NT2/D1 (cell line): ENCODE measurements around the gene DGCR8.

Experiments
- DNase-seq: peaks from one replicate; pipeline ENCODE4 v3.0.0-alpha.2; 2011; ENCODE audit warnings: low read depth, low spot score
- H3K27me3 ChIP-seq: 2 replicates; pipeline ENCODE4 v1.6.0; 2011; ENCODE audit warnings: mild to moderate bottlenecking; ENCODE audit not compliant: insufficient read length, insufficient read depth
- H3K36me3 ChIP-seq: 2 replicates; pipeline ENCODE4 v1.6.1; 2011; ENCODE audit warnings: mild to moderate bottlenecking, low read length, mixed read lengths; ENCODE audit not compliant: insufficient read depth, insufficient read length
- H3K4me1 ChIP-seq: 2 replicates; pipeline ENCODE4 v1.5.1; 2011; ENCODE audit not compliant: insufficient read depth, insufficient read length
- H3K4me3 ChIP-seq: 2 replicates; pipeline ENCODE4 v1.5.1; 2011; ENCODE audit warnings: low read depth; ENCODE audit not compliant: insufficient read length
- H3K9ac ChIP-seq: 2 replicates; pipeline ENCODE4 v1.6.0; 2011; ENCODE audit warnings: low read depth; ENCODE audit not compliant: insufficient read length
- H3K9me3 ChIP-seq: 2 replicates; pipeline ENCODE4 v1.5.1; 2011; ENCODE audit warnings: mild to moderate bottlenecking, low read length; ENCODE audit not compliant: insufficient read depth
- SUZ12 ChIP-seq: IDR thresholded peaks from 2 replicates; pipeline ENCODE4 v1.6.1; 2011; ENCODE audit not compliant: insufficient read length, insufficient read depth; ENCODE audit errors: extremely low read depth
- YY1 ChIP-seq: IDR thresholded peaks from 2 replicates; pipeline ENCODE4 v1.6.1; 2011; ENCODE audit not compliant: insufficient read length, insufficient read depth
- ZNF274 ChIP-seq: IDR thresholded peaks from 2 replicates; pipeline ENCODE4 v1.6.1; 2011; ENCODE audit warnings: mild to moderate bottlenecking, low read depth, low read length

The DGCR8 gene

DNA sequence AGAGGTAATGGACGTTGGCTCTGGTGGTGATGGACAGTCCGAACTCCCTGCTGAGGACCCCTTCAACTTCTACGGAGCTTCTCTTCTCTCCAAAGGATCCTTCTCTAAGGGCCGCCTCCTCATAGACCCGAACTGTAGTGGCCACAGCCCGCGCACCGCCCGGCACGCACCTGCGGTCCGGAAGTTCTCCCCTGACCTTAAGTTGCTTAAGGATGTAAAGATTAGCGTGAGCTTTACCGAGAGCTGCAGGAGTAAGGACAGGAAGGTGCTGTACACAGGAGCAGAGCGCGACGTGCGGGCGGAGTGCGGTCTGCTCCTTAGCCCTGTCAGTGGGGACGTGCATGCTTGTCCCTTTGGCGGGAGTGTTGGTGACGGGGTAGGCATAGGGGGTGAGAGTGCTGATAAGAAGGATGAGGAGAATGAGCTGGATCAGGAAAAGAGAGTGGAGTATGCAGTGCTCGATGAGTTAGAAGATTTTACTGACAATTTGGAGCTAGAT lies 6.1 kb downstream of the DGCR8 start:
- Histone ChIP-seq H3K36me3 (peaks cover 87% of the 10 kb centered on the region), H3K9me3 (no peaks in the 10 kb centered on the region), H3K4me3 (no peak overlapping the region), H3K27me3 (no peaks in the 10 kb centered on the region), H3K4me1 (peaks cover 5% of the 10 kb centered on the region), H3K9ac (no peak overlapping the region)
- DNase-seq = no peak
- no peak for TF ChIP-seq SUZ12
- TF ChIP-seq ZNF274 = no peak
- TF ChIP-seq YY1 = no peak

DNA sequence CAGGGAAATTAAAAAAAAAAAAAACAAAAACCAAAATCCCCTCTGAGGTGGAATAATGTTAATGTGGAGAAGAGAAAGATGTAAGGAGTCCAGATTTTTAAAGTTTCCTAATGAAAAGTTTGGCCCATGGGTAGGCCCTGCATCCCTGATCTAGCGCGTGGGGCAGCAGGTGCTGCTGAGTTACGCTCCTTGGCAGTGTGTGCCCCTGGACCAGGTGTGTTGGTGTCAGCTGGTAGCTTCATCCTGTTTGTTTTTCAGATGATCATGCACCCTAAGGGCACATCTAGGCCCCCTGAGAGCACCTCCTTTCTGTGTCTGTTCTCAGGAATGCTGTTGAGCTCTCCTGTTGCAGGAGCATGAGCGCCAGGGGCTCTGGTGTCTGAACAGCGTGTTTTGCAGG lies 6.7 kb downstream of the DGCR8 start:
- TF ChIP-seq ZNF274 (no peak), SUZ12 (no peak), YY1 (no peak)
- Histone ChIP-seq H3K36me3 (peaks cover 87% of the 10 kb centered on the region), H3K27me3 (no peaks in the 10 kb centered on the region), H3K9me3 (no peaks in the 10 kb centered on the region), H3K9ac (no peak overlapping the region), H3K4me1 (peaks cover 5% of the 10 kb centered on the region), H3K4me3 (no peak overlapping the region)
- DNase-seq = no peak

DNA sequence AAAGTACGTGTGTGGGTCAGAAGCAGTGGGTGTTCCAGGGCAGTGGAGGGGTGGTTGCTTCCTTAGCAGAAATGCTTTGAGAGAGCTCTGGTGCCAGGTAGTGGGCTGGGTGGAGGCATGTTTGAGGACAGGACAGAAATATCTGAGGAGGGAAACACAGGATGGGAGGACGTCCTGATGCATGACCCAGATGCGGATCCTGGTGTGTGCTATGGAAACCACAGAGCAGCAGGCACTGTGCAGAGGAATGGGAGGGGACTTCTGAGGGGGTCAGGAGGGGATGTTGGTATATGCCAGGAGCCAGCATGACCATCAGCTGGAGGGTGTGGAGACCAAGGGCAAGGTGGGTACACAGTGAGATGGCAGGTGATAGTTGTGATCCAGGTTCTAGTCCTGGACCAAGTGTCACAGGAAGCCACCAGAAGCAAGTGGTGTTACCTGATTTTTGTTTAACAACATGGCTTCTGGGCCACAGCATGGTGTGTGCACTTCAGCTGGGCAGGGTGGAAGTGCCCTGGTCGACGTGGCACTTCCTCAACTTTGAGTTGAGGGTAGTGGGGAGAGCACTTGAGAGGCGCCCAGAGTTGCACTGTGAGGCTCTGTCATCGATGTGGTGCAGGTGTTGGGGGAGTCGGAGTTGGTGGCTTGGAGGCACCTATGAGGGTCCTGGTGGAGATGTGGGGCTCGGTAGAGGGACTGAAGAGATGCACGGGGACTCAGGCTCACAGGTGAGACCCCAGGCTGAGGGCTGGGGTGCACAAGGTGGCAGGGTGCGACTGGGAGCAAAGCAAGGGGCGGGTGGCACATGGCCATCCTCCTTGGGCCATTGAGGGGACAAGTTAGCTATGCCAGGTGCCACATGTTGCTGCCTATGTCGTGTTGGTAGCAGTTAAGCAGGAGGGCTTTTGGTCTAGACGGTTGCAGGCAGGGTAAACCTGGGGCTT lies 7.5 kb downstream of the DGCR8 start:
- Histone ChIP-seq H3K36me3 (peaks cover 91% of the 10 kb centered on the region), H3K9me3 (no peaks in the 10 kb centered on the region), H3K4me3 (no peak overlapping the region), H3K27me3 (no peaks in the 10 kb centered on the region), H3K9ac (no peak overlapping the region), H3K4me1 (peaks cover 5% of the 10 kb centered on the region)
- TF ChIP-seq YY1 (no peak), SUZ12 (no peak), ZNF274 (no peak)
- DNase-seq = no peak

DNA sequence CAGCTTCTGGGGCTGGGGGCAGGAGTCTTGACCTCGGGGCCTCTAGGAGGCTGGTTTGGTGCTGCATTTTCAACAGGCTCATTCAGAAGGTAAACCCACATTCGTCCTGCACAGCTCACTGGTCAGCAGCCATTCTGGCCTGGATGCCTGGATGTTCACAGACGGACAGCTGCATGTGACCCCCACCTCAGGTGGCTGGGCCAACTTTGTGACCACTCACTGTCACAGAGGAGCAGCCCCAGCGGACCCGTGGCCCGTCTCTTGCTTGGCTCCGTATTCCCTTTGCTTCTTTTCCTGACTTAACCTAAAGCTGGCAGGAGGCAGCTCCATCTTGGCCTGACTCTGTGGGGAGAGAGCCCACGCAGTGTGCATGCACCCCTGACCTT lies 8.2 kb downstream of the DGCR8 start:
- H3K4me1 ChIP-seq = peaks cover 4% of the 10 kb centered on the region
- TF ChIP-seq SUZ12 = no peak
- TF ChIP-seq YY1 = no peak
- no peak for TF ChIP-seq ZNF274
- DNase-seq = no peak
- H3K9ac ChIP-seq = no peak overlapping the region
- no peaks in the 10 kb centered on the region for H3K9me3 ChIP-seq
- H3K4me3 ChIP-seq = no peak overlapping the region
- no peaks in the 10 kb centered on the region for H3K27me3 ChIP-seq
- peaks cover 90% of the 10 kb centered on the region for H3K36me3 ChIP-seq

DNA sequence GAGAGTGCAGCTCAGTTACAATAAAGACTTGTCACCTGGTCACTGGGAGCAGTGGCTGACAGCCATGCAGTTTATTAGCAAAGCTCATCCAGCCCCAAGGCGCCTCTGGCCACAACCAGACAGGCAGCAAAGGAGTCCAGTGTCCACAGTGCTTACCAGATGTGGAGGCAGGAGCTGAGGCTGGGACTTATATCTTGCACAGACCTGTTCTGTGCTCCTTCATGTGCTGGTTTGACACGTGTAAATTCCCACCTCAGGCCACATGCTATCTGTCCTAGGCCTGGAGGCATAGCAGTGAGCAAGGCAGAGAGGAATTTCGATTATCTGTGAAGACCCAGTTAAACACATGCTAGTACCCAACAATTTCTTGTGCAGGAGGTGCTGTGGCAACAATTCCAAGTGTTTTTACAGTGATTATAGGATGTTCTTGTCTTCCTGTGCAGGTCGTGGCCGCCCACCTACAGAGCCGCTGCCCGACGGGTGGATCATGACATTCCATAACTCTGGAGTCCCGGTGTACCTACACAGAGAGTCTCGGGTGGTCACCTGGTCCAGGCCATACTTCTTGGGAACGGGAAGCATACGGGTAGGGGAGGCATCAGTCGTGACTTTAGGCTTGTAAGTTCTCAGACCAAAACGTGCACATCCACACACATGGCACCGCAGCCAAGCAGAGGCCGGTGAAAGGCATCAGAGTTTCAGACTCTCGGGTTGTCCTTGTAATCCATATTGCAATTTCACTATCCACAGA lies 9.4 kb downstream of the DGCR8 start:
- Histone ChIP-seq H3K36me3 (peaks cover 94% of the 10 kb centered on the region), H3K9ac (no peak overlapping the region)
- TF ChIP-seq SUZ12 (no peak), ZNF274 (no peak), YY1 (no peak)

DNA sequence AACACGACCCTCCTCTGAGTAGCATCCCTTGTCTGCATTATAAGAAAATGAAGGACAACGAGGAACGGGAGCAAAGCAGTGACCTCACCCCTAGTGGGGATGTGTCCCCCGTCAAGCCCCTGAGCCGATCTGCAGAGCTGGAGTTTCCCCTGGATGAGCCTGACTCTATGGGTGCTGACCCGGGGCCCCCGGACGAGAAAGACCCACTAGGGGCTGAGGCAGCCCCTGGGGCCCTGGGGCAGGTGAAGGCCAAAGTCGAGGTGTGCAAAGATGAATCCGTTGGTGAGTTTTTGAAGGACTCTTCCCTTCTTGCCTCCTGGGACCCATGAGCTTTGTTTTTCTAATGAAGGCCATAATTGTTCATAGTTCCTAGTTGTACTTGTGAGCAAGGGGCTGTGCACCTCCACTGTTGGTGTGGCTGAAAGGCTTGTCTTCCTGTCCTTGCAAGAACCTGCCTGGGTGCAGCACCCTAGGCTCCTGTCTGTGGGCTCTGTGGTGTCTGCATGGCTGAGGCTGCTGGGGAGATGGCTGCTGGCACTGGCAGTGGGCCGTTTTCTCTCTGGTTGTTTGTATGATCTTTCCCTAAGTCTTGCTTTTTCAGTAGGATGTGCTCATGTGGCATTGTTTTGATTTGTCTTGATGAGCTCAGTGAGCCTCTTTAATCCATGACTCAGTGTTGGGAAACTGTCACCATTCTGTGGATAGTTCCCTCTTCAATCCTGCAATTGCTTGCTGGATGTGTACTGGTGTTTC lies 10.1 kb downstream of the DGCR8 start:
- no peaks in the 10 kb centered on the region for H3K9me3 ChIP-seq
- H3K27me3 ChIP-seq = no peaks in the 10 kb centered on the region
- H3K4me1 ChIP-seq = no peaks in the 10 kb centered on the region
- H3K9ac ChIP-seq = no peak overlapping the region
- no peak overlapping the region for H3K4me3 ChIP-seq
- H3K36me3 ChIP-seq = peaks cover 98% of the 10 kb centered on the region
- no peak for DNase-seq
- TF ChIP-seq YY1 (no peak), SUZ12 (no peak), ZNF274 (no peak)

More for the DNA sequence above, 9.4 kb downstream of the DGCR8 start:
- Histone ChIP-seq H3K4me3 (no peak overlapping the region), H3K4me1 (no peaks in the 10 kb centered on the region), H3K27me3 (no peaks in the 10 kb centered on the region), H3K9me3 (no peaks in the 10 kb centered on the region)
- DNase-seq = no peak

DNA sequence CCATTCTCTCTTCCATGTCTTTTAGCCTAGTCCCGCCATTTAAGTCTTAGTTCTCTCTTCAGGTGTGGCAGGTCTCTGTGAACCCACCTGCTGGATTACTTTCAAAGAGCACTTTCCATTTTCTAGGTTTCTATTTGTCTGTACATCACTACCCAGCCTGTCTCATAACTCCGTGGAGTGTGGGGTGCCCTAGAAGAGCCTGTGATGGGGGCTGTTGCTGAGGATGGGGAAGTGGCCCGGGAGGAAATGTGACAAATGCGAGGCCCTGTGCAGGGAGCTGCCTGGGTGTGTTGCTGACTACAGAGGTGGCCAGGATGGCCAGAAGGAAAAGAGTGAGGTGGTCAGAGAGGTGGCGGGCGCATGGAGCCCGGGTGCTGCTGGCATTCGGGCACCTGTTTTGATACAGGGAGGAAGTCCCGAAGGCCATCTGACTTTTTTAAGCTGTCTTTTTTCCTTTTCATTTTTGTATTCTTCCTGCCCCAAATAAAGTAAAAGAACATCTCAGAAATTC lies 10.7 kb downstream of the DGCR8 start:
- Histone ChIP-seq H3K27me3 (no peaks in the 10 kb centered on the region), H3K36me3 (peaks cover 98% of the 10 kb centered on the region), H3K4me3 (no peak overlapping the region), H3K9me3 (no peaks in the 10 kb centered on the region), H3K4me1 (no peaks in the 10 kb centered on the region), H3K9ac (no peak overlapping the region)
- no peak for TF ChIP-seq YY1
- no peak for TF ChIP-seq ZNF274
- no peak for TF ChIP-seq SUZ12
- no peak for DNase-seq
